GM12865 (cell line): Measurements from ENCODE around the gene GORASP1.

ENCODE experiments used
- DNase-seq: peaks from one replicate; pipeline ENCODE4 v3.0.0; 2010; ENCODE audit warnings: low read depth
- H3K4me3 ChIP-seq: 2 replicates; pipeline ENCODE4 v1.5.1; 2011; ENCODE audit warnings: mild to moderate bottlenecking, low read depth, low read length, control low read depth
- TF ChIP-seq, protein P1 (sequence below): IDR thresholded peaks from 2 replicates; pipeline ENCODE4 v1.5.1; 2011; ENCODE audit warnings: low read length, control low read depth, low read depth, inconsistent platforms; ENCODE audit not compliant: insufficient read depth; ENCODE audit errors: missing control alignments

GORASP1 gene

DNA sequence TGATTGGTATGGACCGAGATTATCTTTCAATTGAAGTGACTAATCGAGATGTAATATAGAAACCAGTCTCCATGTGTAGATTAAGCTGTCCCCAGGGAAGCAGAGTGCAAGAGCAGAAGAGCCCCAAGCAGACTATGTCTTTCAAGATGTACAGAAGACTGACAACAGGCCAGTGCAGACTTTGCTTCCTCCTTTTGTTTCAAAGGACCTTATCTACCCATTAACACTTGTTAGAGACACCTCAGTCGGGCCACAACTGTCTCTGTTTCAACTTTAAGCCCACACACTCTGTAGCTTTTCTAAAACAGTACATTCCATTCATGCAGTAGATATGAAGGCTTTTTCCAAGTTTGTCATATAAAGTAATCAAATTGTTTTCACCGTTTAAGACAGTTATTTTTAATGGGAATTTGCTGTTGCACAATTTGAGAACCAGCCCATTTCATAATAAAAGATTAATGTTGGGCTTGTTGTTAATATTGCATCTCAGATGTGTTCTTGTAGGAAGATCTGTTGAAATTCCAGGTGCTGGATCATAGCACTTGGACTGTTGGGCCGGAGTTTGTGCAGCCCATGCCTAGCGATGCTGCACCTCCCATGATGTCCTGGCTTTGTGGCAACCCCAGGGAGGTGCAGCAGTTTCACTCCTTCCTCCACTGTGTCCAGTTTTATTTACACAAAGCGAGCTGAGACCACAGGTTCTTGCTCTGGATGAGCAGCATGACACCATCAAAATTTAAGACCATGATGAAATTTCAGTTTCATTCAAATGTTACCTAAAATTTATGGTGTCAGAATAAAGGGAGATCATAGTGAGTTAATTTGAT lies 12.4 kb downstream of the GORASP1 start:
- H3K4me3 ChIP-seq: no peak overlapping the region
- TF ChIP-seq, protein P1, sequence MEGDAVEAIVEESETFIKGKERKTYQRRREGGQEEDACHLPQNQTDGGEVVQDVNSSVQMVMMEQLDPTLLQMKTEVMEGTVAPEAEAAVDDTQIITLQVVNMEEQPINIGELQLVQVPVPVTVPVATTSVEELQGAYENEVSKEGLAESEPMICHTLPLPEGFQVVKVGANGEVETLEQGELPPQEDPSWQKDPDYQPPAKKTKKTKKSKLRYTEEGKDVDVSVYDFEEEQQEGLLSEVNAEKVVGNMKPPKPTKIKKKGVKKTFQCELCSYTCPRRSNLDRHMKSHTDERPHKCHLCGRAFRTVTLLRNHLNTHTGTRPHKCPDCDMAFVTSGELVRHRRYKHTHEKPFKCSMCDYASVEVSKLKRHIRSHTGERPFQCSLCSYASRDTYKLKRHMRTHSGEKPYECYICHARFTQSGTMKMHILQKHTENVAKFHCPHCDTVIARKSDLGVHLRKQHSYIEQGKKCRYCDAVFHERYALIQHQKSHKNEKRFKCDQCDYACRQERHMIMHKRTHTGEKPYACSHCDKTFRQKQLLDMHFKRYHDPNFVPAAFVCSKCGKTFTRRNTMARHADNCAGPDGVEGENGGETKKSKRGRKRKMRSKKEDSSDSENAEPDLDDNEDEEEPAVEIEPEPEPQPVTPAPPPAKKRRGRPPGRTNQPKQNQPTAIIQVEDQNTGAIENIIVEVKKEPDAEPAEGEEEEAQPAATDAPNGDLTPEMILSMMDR: no peak
- no peak for DNase-seq

DNA sequence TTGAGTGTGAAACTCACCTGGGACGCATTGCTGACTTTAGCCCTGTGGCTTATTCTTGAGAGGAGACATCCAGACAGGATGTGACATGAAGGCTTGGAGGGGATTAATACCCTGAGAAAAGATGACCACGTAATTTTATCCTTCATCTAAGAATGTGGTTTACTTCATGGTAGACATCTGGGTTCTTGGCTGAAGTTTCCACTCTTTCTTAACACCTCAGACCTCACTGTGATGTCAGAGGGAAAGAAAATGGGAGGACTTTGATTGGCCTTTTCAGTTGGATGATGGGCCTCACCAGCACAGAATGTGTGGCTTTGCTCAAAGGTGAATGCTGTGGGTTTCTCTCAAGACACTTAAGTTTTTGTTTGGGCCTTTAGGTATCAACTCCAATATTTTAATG lies 16.5 kb downstream of the GORASP1 start:
- TF ChIP-seq, protein P1: no peak
- no peak overlapping the region for H3K4me3 ChIP-seq
- no peak for DNase-seq

DNA sequence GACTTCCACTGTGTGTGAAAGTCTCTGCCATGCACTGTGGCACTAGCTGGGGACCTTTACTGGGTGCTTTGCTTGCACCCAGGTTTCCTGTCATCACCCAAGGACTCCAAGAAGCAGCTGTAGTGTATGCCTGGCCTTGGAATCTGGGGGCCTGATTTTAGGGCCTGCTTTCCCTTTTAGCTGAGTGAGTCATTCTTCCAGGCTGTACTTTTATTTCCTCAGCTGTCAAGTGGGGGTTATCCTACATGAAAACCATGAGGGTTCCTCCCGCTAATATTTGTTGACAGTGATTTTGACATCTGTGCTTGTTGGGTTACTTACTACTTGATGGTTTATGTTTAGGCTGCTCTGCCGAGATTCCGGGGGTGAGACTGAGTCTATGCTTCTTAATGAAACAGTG lies 18.5 kb downstream of the GORASP1 start:
- no peak for DNase-seq
- no peak overlapping the region for H3K4me3 ChIP-seq
- TF ChIP-seq, protein P1: no peak

DNA sequence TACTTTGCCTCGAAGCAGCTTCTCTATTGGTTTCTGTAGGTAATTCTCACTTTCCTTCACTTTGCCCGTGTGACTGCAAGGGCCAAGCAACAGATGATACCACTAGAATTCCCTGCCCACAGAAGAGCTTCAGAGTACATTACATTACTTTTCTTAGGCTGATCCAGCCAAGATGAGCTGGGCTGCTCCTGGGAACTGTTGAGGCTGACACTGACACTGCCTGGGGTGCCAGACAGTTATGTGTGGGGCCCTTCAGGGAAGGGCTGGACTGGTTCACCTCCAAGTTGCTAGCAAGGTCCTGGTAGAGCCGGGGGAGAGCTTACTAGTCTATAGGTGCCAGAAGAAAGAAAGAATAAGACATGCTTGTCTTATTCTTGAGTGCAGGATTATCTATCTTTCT lies 19.0 kb downstream of the GORASP1 start:
- TF ChIP-seq, protein P1: no peak
- DNase-seq: no peak
- no peak overlapping the region for H3K4me3 ChIP-seq

DNA sequence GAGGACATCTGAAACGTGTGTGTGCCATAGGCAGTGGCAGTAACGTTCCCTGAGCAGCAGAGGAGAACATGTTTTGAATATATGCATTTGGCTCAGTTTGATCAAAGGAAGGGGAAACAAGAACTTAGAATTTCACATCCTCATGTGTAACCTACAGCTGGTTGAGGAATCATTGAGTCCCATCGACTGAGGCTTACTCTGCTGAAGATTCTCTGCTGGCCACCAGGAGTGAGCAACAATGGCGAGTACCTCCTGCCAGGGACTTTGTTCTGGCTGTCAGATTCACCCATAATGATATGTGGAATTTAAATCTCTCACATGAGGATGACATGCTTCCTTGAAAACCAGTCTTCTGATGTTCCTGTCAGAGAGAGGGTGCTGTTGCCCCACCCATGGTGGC lies 21.3 kb downstream of the GORASP1 start:
- TF ChIP-seq, protein P1: no peak
- no peak overlapping the region for H3K4me3 ChIP-seq
- peak; percentile 28 for DNase-seq

DNA sequence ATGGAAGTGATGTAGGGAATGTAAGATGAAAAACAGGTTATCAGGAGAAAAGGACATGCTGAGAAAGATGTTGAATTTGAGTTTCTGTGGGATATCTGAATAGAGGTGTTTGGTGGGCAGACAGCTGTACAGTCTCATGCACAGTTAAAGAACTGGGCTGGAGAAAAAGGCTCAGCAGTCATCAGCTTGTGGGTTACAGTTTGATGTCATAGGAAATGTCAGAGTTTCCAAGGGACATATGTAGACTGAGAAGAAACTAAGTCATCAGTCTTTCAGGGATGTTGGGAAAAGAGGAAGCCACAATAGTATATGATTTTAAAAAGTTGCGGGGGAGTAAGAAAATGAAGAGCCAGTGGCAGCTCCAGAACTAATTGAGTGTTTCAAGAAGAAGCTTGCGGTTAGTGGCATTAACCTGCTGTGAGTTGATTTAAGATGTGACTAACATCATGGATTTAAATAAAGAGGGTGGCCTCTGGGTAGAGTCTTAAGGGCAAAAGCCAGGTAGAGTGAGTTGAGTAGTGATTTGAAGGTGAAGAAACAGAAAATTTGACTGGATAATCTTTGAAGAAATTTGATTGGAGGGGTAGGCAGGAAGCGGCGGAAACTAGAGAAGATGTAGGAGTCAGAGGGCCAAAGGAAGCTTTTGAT lies 24.6 kb downstream of the GORASP1 start:
- H3K4me3 ChIP-seq: no peak overlapping the region
- no peak for DNase-seq
- TF ChIP-seq, protein P1: no peak
